ENCODE results near the gene NEO1.

Gene NEO1

GRCh38 chr15:73313861-73314260, 261.6 kb downstream of the NEO1 start:
- Histone ChIP-seq H3K9ac (no peak overlapping the region), H3K27ac (no peak overlapping the region), H3K36me3 (ENCODE audit: insufficient read depth) (no peaks in the 10 kb centered on the region), H3K79me2 (ENCODE audit: insufficient read depth, low read depth) (no peaks in the 10 kb centered on the region), H3K4me2 (no peak overlapping the region), H2AFZ (ENCODE audit: low read depth) (no peak overlapping the region), H3K4me3 (IDR thresholded peaks at IDR 0.05; ENCODE audit: insufficient read depth, low read depth, low read length) (no peak overlapping the region), H4K20me1 (ENCODE audit: insufficient read depth) (no peaks in the 10 kb centered on the region), H3K27me3 (ENCODE audit: insufficient read depth, low read depth) (no peaks in the 10 kb centered on the region), H3K4me1 (ENCODE audit: low read depth, poor library complexity, severe bottlenecking) (no peaks in the 10 kb centered on the region)
- no peak for TF ChIP-seq CTCF (conservative IDR thresholded peaks at IDR 0.05; ENCODE audit: low read depth, low read length)

GRCh38 chr15:73317651-73318462, 265.6 kb downstream of the NEO1 start:
- no peak overlapping the region for H3K4me3 ChIP-seq (IDR thresholded peaks at IDR 0.05; ENCODE audit: insufficient read depth, low read depth, low read length)
- H3K4me2 ChIP-seq: no peak overlapping the region
- no peaks in the 10 kb centered on the region for H3K36me3 ChIP-seq (ENCODE audit: insufficient read depth)
- H2AFZ ChIP-seq (ENCODE audit: low read depth): no peak overlapping the region
- no peak overlapping the region for H3K9ac ChIP-seq
- no peaks in the 10 kb centered on the region for H3K27me3 ChIP-seq (ENCODE audit: insufficient read depth, low read depth)
- no peaks in the 10 kb centered on the region for H3K79me2 ChIP-seq (ENCODE audit: insufficient read depth, low read depth)
- H3K27ac ChIP-seq: no peak overlapping the region
- no peaks in the 10 kb centered on the region for H4K20me1 ChIP-seq (ENCODE audit: insufficient read depth)
- H3K4me1 ChIP-seq (ENCODE audit: low read depth, poor library complexity, severe bottlenecking): no peaks in the 10 kb centered on the region
- TF ChIP-seq CTCF (conservative IDR thresholded peaks at IDR 0.05; ENCODE audit: low read depth, low read length): no peak

GRCh38 chr15:73318463-73319351, 266.4 kb downstream of the NEO1 start:
- Histone ChIP-seq H3K27me3 (ENCODE audit: insufficient read depth, low read depth) (no peaks in the 10 kb centered on the region), H2AFZ (ENCODE audit: low read depth) (no peak overlapping the region), H3K4me3 (IDR thresholded peaks at IDR 0.05; ENCODE audit: insufficient read depth, low read depth, low read length) (no peak overlapping the region), H3K4me1 (ENCODE audit: low read depth, poor library complexity, severe bottlenecking) (no peaks in the 10 kb centered on the region), H4K20me1 (ENCODE audit: insufficient read depth) (no peaks in the 10 kb centered on the region), H3K36me3 (ENCODE audit: insufficient read depth) (no peaks in the 10 kb centered on the region), H3K4me2 (no peak overlapping the region), H3K27ac (no peak overlapping the region), H3K9ac (no peak overlapping the region), H3K79me2 (ENCODE audit: insufficient read depth, low read depth) (no peaks in the 10 kb centered on the region)
- no peak for TF ChIP-seq CTCF (conservative IDR thresholded peaks at IDR 0.05; ENCODE audit: low read depth, low read length)

GRCh38 chr15:73319460-73320245, 267.4 kb downstream of the NEO1 start:
- H3K4me2 ChIP-seq: no peak overlapping the region

More at GRCh38 chr15:73319460-73320245, 267.4 kb downstream of the NEO1 start:
- Histone ChIP-seq H3K27me3 (ENCODE audit: insufficient read depth, low read depth) (no peaks in the 10 kb centered on the region), H3K9ac (no peak overlapping the region), H3K36me3 (ENCODE audit: insufficient read depth) (no peaks in the 10 kb centered on the region), H3K4me3 (IDR thresholded peaks at IDR 0.05; ENCODE audit: insufficient read depth, low read depth, low read length) (no peak overlapping the region), H3K79me2 (ENCODE audit: insufficient read depth, low read depth) (no peaks in the 10 kb centered on the region), H3K4me1 (ENCODE audit: low read depth, poor library complexity, severe bottlenecking) (no peaks in the 10 kb centered on the region), H2AFZ (ENCODE audit: low read depth) (no peak overlapping the region), H4K20me1 (ENCODE audit: insufficient read depth) (no peaks in the 10 kb centered on the region), H3K27ac (no peak overlapping the region)
- no peak for TF ChIP-seq CTCF (conservative IDR thresholded peaks at IDR 0.05; ENCODE audit: low read depth, low read length)
